Measurements from ENCODE around the gene CDADC1.

- no peak for TF ChIP-seq CTCF (IDR thresholded peaks at IDR 0.05 in 2 of 3, conservative IDR thresholded peaks at IDR 0.05 in 1 of 3; ENCODE audit: control insufficient read depth in 2 of 3, extremely low read depth in 1 of 3, insufficient read depth in 1 of 3, low read depth in 3 of 3, low read length in 3 of 3)
- TF ChIP-seq SIX5 (IDR thresholded peaks at IDR 0.05; ENCODE audit: low read depth, low read length, severe bottlenecking) = no peak
Measured at GRCh38 chr13:49214917-49215376, 32.8 kb upstream of the CDADC1 start.

All from GM12878 (cell line).